Mammary epithelial cell (primary cell): ENCODE measurements around the gene ATP12A.

ENCODE experiments used
- CTCF ChIP-seq, 2 donors: IDR thresholded peaks in 1 of 2; conservative IDR thresholded peaks in 1 of 2; 2 replicates each; pipeline ENCODE4 v1.5.1; 2011 to 2012; ENCODE audit warnings: inconsistent platforms in 2 of 2, low read length in 2 of 2, mild to moderate bottlenecking in 2 of 2, control low read depth in 1 of 2, low read depth in 1 of 2; ENCODE audit not compliant: insufficient read depth in 1 of 2; ENCODE audit errors: extremely low read depth in 1 of 2
- EZH2 ChIP-seq: IDR thresholded peaks from 2 replicates; pipeline ENCODE4 v1.6.1; 2012; ENCODE audit warnings: low read length, inconsistent platforms, borderline replicate concordance

- no peak for TF ChIP-seq CTCF (conservative IDR thresholded peaks at IDR 0.05 in 1 of 2, IDR thresholded peaks at IDR 0.05 in 1 of 2; ENCODE audit: extremely low read depth in 1 of 2, insufficient read depth in 1 of 2, low read depth in 1 of 2, low read length in 2 of 2)
- TF ChIP-seq EZH2 = no peak
Measured at GRCh38 chr13:24716011-24716410, 35.8 kb downstream of the ATP12A start.
